ENCODE data around the gene KRTAP10-1. TPM values are rescaled to one million over a fixed set of nuclear protein-coding genes. Genes with fewer than 3 reads are reported as not detected.

KRTAP10-1 gene
- total and polyA plus RNA-seq, 9 of the 15 experiments (the other 6 are each of a cell fraction or from before 2014, with no cell fraction given): not detected

- TF ChIP-seq FOXP4 (CRISPR knock-in tag; IDR thresholded peaks at IDR 0.05; ENCODE audit: borderline replicate concordance) (no peak), HSF4 (CRISPR knock-in tag; IDR thresholded peaks at IDR 0.05; ENCODE audit: borderline replicate concordance) (no peak), ZNF146 (CRISPR knock-in tag; IDR thresholded peaks at IDR 0.05; ENCODE audit: unreplicated experiment) (no peak), PCBP2 (IDR thresholded peaks at IDR 0.05; ENCODE audit: low read depth, low read length, poor library complexity, severe bottlenecking) (no peak), GTF3C2 (IDR thresholded peaks at IDR 0.05; ENCODE audit: borderline replicate concordance, extremely low read depth, insufficient read length) (no peak), TSC22D4 (tag; IDR thresholded peaks at IDR 0.05) (no peak), RAD51 (IDR thresholded peaks at IDR 0.05; ENCODE audit: borderline replicate concordance, low read depth) (peak; percentile 36; the same call in 1 of the 2 replicates), MYC (IDR thresholded peaks at IDR 0.05; ENCODE audit: low read depth, low read length) (no peak), MYC (CRISPR knock-in tag; IDR thresholded peaks at IDR 0.05; ENCODE audit: borderline replicate concordance, low read depth) (no peak)
Observed at GRCh38 chr21:44497703-44498126, 42.3 kb downstream of the KRTAP10-1 start (continued).

All from K562 (cell line).